Retinal pigment epithelial cell (primary cell): ENCODE measurements around the gene PSD4.

Experiments
- DNase-seq: peaks from one replicate; pipeline ENCODE4 v3.0.0-alpha.2; 2010; ENCODE audit warnings: low read depth
- H3K4me3 ChIP-seq: 2 replicates; pipeline ENCODE4 v1.5.1; 2011; ENCODE audit warnings: mild to moderate bottlenecking, low read length, control low read depth, moderate library complexity
- TF ChIP-seq, protein P1 (sequence below): conservative IDR thresholded peaks from 2 replicates; pipeline ENCODE4 v1.5.1; 2011; ENCODE audit warnings: low read depth, low read length, control low read depth, inconsistent platforms

PSD4 gene

DNA sequence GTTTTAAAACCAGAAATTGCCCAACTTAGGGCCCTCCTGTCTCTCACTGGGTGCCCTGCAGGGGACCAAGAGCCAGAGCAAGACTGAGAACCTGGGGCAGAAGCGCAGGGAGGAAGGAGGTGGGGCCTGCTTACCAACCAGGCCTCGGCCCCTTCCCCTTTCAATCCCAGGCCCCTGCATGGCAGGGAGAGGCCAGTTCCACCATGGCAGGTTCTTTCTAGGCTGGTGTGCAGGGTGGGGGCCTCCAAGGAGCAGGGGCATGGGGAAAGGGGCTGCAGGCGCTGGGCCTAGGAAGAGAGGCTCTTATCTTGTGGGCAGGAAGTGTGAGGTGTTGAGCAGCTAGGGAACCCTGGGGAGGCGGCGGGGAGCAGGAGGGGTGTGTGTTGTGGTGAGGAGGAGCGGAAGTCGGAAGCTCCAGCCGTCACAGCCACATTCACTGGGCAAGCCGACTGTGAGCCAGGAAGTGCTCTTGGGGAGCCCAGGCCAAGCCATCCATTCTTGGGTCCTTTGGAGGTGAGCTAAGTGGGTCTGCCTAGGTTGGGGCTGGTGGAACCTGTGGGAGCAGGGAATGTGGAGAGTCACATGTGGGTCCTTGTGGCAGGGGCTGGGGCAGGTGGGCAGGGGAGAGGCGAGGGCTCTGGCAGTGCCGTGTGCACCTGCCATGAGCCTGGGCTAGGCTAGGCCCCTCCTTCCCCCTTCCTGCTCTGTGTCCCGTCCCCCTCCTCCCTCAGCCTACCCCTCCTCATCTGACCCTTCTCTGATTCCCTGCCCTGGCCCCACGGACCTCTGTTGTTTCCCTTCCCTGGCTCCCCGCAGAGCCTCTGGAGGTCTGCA is at the start of gene PSD4:
Gene PSD4, plus strand, starts transcription at position 430 of the 834 bp plus-strand sequence. CDS start 8,486 bp downstream, outside the sequence.
- TF ChIP-seq, protein P1, sequence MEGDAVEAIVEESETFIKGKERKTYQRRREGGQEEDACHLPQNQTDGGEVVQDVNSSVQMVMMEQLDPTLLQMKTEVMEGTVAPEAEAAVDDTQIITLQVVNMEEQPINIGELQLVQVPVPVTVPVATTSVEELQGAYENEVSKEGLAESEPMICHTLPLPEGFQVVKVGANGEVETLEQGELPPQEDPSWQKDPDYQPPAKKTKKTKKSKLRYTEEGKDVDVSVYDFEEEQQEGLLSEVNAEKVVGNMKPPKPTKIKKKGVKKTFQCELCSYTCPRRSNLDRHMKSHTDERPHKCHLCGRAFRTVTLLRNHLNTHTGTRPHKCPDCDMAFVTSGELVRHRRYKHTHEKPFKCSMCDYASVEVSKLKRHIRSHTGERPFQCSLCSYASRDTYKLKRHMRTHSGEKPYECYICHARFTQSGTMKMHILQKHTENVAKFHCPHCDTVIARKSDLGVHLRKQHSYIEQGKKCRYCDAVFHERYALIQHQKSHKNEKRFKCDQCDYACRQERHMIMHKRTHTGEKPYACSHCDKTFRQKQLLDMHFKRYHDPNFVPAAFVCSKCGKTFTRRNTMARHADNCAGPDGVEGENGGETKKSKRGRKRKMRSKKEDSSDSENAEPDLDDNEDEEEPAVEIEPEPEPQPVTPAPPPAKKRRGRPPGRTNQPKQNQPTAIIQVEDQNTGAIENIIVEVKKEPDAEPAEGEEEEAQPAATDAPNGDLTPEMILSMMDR: no peak
- H3K4me3 ChIP-seq: no peak within 1 kb of the TSS
- no peak for DNase-seq

DNA sequence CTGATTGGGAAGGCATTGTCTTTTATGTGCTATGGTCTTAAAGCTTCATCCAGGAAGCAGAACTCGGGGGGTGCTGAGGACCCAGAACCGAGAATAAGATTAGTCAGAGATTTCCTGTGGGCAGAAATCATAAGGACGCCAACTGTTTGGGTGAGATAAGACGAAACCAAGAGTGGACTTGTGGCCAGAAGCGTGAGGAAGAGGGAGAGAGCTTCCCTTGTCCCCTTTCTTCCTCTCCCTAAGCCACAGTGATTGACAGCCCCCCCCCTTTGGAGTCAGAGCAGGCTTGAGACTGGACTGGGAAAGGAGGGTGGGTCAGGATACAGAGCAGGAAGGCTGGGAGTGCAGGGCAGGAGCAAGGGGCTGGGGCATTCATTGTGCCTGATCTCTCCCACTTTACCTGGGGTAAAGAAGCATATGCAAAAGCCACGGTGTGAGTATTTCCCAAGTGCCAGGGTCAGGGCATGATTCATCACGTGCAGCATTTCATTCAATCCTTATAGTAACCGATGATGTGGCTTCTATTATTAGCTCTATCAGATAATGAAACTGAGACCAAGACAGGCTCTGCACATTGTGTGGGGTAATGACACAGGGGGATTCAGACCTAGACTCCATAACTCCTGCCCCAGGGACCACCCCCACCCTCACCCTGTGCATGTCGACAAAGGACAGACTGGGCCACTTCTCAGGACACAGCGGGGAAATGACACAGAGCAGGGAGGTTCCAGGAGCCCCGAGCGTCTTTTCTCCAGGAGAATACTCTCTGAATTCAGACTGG is 49.4 kb upstream of the PSD4 start:
- no peak overlapping the region for H3K4me3 ChIP-seq
- TF ChIP-seq, protein P1: no peak
- peak; percentile 3 for DNase-seq

DNA sequence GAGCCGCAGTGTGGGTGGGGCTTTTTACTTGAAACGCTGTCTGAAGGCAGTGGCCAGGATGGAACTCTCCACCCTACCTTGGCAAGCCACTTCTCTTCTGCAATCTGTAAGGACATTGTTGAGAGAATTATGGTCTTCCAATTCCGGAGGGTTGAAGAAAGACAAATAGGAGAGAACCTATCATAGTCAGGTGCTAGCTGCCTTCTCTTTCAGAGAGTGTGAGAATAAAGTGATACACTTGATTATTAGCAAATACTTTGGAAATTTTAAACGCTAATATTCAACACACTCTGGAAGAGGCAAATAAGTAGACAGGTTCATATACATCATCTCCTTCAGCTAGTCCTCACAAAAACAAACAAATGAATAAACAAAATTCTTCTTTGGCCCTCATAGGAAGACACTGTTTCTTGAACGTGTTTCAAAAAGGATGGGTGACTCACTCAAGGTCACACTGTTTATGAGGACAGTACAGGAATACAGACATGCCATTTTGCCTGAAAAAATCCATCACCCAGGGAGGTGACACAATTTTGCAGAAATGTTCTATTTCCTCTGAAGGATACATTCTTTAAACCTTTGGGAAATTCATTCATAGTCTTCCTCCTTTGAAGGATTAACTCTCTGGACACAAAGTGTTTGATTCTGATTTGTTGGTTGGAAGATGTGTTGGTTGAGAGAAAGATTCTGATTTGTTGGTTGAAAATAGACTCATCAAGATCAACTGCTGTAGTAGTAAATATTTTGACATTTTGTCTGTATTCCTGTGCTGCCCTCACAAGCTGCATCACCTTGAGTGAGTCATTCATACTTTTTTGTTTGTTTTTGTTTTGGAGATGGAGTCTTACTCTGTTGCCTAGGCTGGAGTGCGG is 48.6 kb upstream of the PSD4 start:
- DNase-seq: no peak
- TF ChIP-seq, protein P1: no peak
- H3K4me3 ChIP-seq: no peak overlapping the region

DNA sequence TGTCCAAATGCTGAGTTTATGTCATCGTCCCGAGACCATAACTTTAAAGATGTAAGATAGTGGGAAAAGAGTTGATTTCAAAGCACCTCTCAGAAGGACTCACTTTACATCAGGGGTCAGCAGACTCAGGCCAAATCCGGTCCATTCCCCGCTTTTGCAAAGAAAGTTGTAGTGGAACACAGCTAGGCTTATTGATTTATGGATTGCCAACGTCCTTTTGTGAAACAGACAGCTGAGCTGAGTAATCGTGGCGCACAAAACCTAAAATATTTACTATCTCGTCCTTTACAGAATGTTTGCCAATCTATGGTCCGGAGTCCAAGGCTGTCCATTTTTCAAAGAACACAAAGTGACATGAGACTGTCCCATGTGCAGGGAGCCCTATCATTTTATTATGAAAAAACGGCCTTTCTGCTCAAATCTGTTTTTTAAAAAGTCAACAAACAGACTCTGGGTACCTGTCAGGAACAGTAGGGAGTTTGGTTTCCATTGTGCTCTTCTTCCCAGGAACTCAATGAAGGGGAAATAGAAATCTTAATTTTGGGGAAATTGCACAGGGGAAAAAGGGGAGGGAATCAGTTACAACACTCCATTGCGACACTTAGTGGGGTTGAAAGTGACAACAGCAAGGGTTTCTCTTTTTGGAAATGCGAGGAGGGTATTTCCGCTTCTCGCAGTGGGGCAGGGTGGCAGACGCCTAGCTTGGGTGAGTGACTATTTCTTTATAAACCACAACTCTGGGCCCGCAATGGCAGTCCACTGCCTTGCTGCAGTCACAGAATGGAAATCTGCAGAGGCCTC is 46.7 kb upstream of the PSD4 start, which contains the start of gene IL1RN:
Gene IL1RN, plus strand, starts transcription at position 754 of the 801 bp plus-strand sequence. Its CDS starts 27 bp downstream, at position 781.
- no peak for DNase-seq
- TF ChIP-seq, protein P1: no peak
- no peak within 1 kb of the TSS for H3K4me3 ChIP-seq

DNA sequence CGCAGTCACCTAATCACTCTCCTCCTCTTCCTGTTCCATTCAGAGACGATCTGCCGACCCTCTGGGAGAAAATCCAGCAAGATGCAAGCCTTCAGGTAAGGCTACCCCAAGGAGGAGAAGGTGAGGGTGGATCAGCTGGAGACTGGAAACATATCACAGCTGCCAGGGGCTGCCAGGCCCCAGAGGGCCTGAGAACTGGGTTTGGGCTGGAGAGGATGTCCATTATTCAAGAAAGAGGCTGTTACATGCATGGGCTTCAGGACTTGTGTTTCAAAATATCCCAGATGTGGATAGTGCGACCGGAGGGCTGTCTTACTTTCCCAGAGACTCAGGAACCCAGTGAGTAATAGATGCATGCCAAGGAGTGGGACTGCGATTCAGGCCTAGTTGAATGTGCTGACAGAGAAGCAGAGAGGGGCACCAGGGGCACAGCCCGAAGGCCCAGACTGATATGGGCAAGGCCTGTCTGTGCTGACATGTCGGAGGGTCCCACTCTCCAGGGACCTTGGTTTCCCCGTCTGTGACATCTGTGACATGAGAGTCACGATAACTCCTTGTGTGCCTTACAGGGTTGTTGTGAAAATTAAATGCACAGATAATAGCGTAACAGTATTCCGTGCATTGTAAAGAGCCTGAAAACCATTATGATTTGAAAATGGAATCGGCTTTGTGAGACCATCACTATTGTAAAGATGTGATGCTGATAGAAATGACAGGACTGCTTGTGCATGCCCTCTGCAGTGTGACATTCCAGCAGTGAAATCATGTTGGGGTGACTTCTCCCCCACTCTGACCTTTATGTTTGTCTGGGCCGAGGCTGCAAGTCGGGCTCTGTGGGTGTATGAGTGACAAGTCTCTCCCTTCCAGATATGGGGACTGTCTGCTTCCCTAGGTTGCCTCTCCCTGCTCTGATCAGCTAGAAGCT is 45.9 kb upstream of the PSD4 start:
- TF ChIP-seq, protein P1: no peak
- DNase-seq: no peak
- no peak overlapping the region for H3K4me3 ChIP-seq
